GM21515 (cell line): ENCODE results near the gene SLC38A8.

Experiments
- ATAC-seq: cut with Tn5 transposase; IDR thresholded peaks from one replicate; pipeline ENCODE4 v1.9.1; 2021; ENCODE audit not compliant: unreplicated experiment

SLC38A8 gene

GRCh38 chr16:83973077-83973476, 69.5 kb downstream of the SLC38A8 start:
- no peak for ATAC-seq

GRCh38 chr16:83972256-83973008, 70.2 kb downstream of the SLC38A8 start:
- no peak for ATAC-seq

GRCh38 chr16:83971165-83972130, 71.1 kb downstream of the SLC38A8 start:
- ATAC-seq = no peak

GRCh38 chr16:83970430-83970815, 72.2 kb downstream of the SLC38A8 start:
- ATAC-seq = no peak

- no peak for ATAC-seq
Measured at GRCh38 chr16:83969771-83970429, 72.7 kb downstream of the SLC38A8 start.

GRCh38 chr16:83968891-83969649, 73.5 kb downstream of the SLC38A8 start:
- ATAC-seq = no peak

GRCh38 chr16:83968306-83968851, 74.2 kb downstream of the SLC38A8 start:
- ATAC-seq = no peak

GRCh38 chr16:83967838-83968305, 74.7 kb downstream of the SLC38A8 start, which contains the start of gene NECAB2:
TSS of gene NECAB2 (plus strand) at chr16:83968244. CDS start at chr16:83968649, 405 bp downstream.
- no peak for ATAC-seq

GRCh38 chr16:83967091-83967490, 75.5 kb downstream of the SLC38A8 start:
- ATAC-seq = no peak

- no peak for ATAC-seq
Measured at GRCh38 chr16:83966153-83966696, 76.4 kb downstream of the SLC38A8 start.

GRCh38 chr16:83965444-83966152, 77.0 kb downstream of the SLC38A8 start:
- ATAC-seq = no peak

GRCh38 chr16:83964684-83965443, 77.7 kb downstream of the SLC38A8 start:
- ATAC-seq = no peak

- ATAC-seq = no peak
Measured at GRCh38 chr16:83963277-83964119, 79.1 kb downstream of the SLC38A8 start.

GRCh38 chr16:83961591-83961990, 81.0 kb downstream of the SLC38A8 start:
- ATAC-seq = no peak

GRCh38 chr16:83960521-83961249, 81.9 kb downstream of the SLC38A8 start:
- no peak for ATAC-seq
